HFFc6 (cell line): ENCODE data around the gene C16orf95. TPM values are rescaled to one million over a fixed set of nuclear protein-coding genes. Genes with fewer than 3 reads are reported as not detected.

ENCODE experiments used
- DNase-seq: peaks from one replicate; pipeline ENCODE4 v3.0.0-alpha.2; 2018
- H3K27ac Mint-ChIP-seq: 2 replicates; pipeline ENCODE4 v1.8.0; 2020; ENCODE audit warnings: mild to moderate bottlenecking, mixed read lengths
- H3K27me3 Mint-ChIP-seq: 2 replicates; pipeline ENCODE4 v1.8.0; 2021; ENCODE audit warnings: mild to moderate bottlenecking, moderate library complexity, mixed read lengths; ENCODE audit not compliant: insufficient read depth
- H3K36me3 Mint-ChIP-seq: 2 replicates; pipeline ENCODE4 v1.8.0; 2021; ENCODE audit warnings: low read depth, mixed read lengths
- H3K4me1 Mint-ChIP-seq: 2 replicates; pipeline ENCODE4 v1.8.0; 2020; ENCODE audit warnings: low read depth, mixed read lengths
- H3K4me3 Mint-ChIP-seq: 2 replicates; pipeline ENCODE4 v1.8.0; 2020; ENCODE audit warnings: mild to moderate bottlenecking, moderate library complexity, mixed read lengths
- H3K9me3 Mint-ChIP-seq: 2 replicates; pipeline ENCODE4 v1.8.0; 2020; ENCODE audit warnings: mild to moderate bottlenecking, mixed read lengths
- CTCF ChIP-seq: fragments of 200-600 bp; sonication (generic); IDR thresholded peaks from 2 replicates; pipeline ENCODE4 v1.5.0; 2021; ENCODE audit warnings: antibody characterized with exemption, mild to moderate bottlenecking
- total RNA-seq, 6 experiments: library from RNA; stranded (reverse); fragmentation: NEBNext Ultra II Directional; extraction: Animal tissue kit (Norgen Biotek cat#: 25700); gene quantifications; 2 replicates in 1 of 6; 3 replicates in 5 of 6; pipeline ENCODE4 v1.2.3, GENCODE V29; 2021

Gene C16orf95
- total RNA-seq, 6 experiments from 2014 or later = 8.5 to 15.0 (median 11.7) TPM

- TF ChIP-seq CTCF = no peak
- peaks cover 25% of the 10 kb centered on the region for H3K4me1 Mint-ChIP-seq
- peak overlapping the region; percentile 98 for H3K27ac Mint-ChIP-seq
- peaks cover 7% of the 10 kb centered on the region for H3K27me3 Mint-ChIP-seq
- H3K9me3 Mint-ChIP-seq = no peaks in the 10 kb centered on the region
- peaks cover 14% of the 10 kb centered on the region for H3K36me3 Mint-ChIP-seq
- peak overlapping the region; percentile 99 for H3K4me3 Mint-ChIP-seq
- DNase-seq = no peak
These were observed 706 bp downstream of the C16orf95 start for GRCh38 chr16:87316450-87316922.

- H3K27ac Mint-ChIP-seq = no peak overlapping the region
- DNase-seq = no peak
- peaks cover 7% of the 10 kb centered on the region for H3K27me3 Mint-ChIP-seq
- H3K9me3 Mint-ChIP-seq = no peaks in the 10 kb centered on the region
- TF ChIP-seq CTCF = no peak
- H3K4me1 Mint-ChIP-seq = peaks cover 25% of the 10 kb centered on the region
- H3K4me3 Mint-ChIP-seq = no peak overlapping the region
- peaks cover 14% of the 10 kb centered on the region for H3K36me3 Mint-ChIP-seq
These were observed 2.2 kb downstream of the C16orf95 start for GRCh38 chr16:87314990-87315420.

- peaks cover 14% of the 10 kb centered on the region; the same call in 1 of the 2 replicates for H3K4me1 Mint-ChIP-seq
- H3K36me3 Mint-ChIP-seq = peaks cover 9% of the 10 kb centered on the region
- DNase-seq = no peak
- peaks cover under 1% of the 10 kb centered on the region; the same call in 1 of the 2 replicates for H3K27me3 Mint-ChIP-seq
- no peak overlapping the region for H3K27ac Mint-ChIP-seq
- H3K4me3 Mint-ChIP-seq = no peak overlapping the region
- peaks cover 7% of the 10 kb centered on the region for H3K9me3 Mint-ChIP-seq
- no peak for TF ChIP-seq CTCF
These were observed 5.2 kb downstream of the C16orf95 start for GRCh38 chr16:87312008-87312407.

- no peaks in the 10 kb centered on the region for H3K27me3 Mint-ChIP-seq
- no peak for TF ChIP-seq CTCF
These were observed 5.8 kb downstream of the C16orf95 start for GRCh38 chr16:87311387-87311786.

GRCh38 chr16:87310610-87311009 lies 6.6 kb downstream of the C16orf95 start:
- H3K9me3 Mint-ChIP-seq = peaks cover 7% of the 10 kb centered on the region
- H3K4me1 Mint-ChIP-seq = peaks cover 17% of the 10 kb centered on the region
- peaks cover 11% of the 10 kb centered on the region for H3K36me3 Mint-ChIP-seq
- no peak overlapping the region for H3K27ac Mint-ChIP-seq
- TF ChIP-seq CTCF = no peak
- H3K4me3 Mint-ChIP-seq = no peak overlapping the region
- DNase-seq = no peak
- H3K27me3 Mint-ChIP-seq = 0 out of 2 replicates have a peak, but pooled peaks cover 2% of the 10 kb centered on the region

More at GRCh38 chr16:87311387-87311786, 5.8 kb downstream of the C16orf95 start:
- DNase-seq = no peak
- Mint-ChIP-seq H3K4me1 (peaks cover 17% of the 10 kb centered on the region), H3K4me3 (no peak overlapping the region), H3K36me3 (peaks cover 11% of the 10 kb centered on the region), H3K9me3 (peaks cover 7% of the 10 kb centered on the region), H3K27ac (no peak overlapping the region)
